ENCODE data around the gene POLR1A.

DNA sequence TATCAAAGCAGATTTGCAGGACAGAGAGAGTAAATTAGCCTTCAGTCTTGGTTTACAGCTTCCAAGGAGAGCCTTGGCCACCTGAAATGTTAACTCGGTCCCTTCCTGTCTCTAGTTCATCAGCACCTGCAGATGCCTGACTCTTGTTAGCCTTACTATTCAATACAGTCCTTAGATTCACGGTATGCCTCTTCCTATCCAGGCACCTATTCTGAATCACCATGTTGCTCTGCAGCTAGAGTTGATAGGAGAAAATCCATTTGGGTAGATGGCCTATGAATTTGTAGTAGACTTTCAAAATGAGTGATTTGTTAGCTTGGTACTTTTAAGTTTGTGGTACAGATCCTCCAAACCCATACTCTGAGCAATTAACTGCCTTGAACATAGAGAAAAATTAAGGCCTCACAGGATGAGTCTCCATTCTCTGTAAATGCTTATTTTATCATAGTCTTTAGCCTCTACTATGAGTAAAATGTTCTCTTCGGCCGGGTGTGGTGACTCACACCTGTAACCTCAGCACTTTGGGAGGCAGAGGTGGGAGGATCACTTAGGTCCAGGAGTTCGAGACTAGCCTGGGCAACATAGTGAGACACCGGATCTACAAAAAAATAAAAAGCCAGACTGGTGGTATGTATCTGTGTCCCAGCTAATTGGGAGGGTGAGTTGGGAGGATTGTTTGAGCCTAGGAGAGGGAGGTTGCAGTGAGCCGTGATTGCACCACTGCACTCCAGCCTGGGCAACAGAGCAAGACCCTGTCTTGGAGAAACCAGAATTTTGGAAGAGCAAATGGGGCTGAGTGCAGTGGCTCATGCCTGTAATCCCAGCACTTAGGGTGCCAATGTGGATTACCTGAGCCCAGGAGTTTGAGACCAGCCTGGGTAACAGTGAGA is 33.3 kb upstream of the POLR1A start:
- TF ChIP-seq, protein P1, sequence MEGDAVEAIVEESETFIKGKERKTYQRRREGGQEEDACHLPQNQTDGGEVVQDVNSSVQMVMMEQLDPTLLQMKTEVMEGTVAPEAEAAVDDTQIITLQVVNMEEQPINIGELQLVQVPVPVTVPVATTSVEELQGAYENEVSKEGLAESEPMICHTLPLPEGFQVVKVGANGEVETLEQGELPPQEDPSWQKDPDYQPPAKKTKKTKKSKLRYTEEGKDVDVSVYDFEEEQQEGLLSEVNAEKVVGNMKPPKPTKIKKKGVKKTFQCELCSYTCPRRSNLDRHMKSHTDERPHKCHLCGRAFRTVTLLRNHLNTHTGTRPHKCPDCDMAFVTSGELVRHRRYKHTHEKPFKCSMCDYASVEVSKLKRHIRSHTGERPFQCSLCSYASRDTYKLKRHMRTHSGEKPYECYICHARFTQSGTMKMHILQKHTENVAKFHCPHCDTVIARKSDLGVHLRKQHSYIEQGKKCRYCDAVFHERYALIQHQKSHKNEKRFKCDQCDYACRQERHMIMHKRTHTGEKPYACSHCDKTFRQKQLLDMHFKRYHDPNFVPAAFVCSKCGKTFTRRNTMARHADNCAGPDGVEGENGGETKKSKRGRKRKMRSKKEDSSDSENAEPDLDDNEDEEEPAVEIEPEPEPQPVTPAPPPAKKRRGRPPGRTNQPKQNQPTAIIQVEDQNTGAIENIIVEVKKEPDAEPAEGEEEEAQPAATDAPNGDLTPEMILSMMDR (IDR thresholded peaks at IDR 0.05) = no peak
- TF ChIP-seq POLR2AphosphoS5 (IDR thresholded peaks at IDR 0.05) (no peak), POLR2A (IDR thresholded peaks at IDR 0.05) (no peak), EP300 (IDR thresholded peaks at IDR 0.05; ENCODE audit: low read depth) (no peak)
